NCI-H82 treated with DMSO at 0.1 percent for 48 hours (cell line): Measurements from ENCODE around the gene GPX5.
"Not testable (repeated sequence)": the region's sequence is repeated elsewhere in the genome, so short reads cannot be mapped to it uniquely, and the experiment has no call there.

ENCODE experiments used
- DNase-seq: peaks from one replicate; lab custom pipeline; 2025; ENCODE audit not compliant: unreplicated experiment; lab: John Stamatoyannopoulos, UW

Gene GPX5, protein sequence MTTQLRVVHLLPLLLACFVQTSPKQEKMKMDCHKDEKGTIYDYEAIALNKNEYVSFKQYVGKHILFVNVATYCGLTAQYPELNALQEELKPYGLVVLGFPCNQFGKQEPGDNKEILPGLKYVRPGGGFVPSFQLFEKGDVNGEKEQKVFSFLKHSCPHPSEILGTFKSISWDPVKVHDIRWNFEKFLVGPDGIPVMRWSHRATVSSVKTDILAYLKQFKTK

DNA sequence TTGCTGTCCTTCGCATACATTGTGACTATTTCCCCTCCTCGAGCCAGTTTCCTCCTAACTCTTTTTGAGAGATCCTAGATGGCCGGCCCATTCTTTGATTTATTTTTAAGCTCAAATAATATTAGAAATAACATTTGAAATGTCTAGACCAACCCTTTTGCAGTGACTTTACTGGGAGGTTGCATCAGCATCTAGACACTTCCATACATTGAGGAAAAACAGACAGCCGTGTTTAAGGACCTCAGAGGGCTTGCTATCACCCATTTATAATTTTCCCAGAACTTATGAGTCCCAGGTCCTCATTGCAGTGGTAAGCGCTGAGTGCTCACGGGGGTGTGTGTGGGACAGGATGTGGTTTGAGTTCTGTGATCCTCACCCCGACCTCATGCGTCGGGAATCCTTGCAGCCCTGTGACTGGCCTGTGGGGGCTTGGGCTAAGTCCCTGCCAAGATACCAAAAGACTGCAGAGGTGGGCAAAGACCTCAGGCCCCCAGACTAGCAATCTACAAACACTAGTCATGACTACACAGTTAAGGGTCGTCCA lies at the start of gene GPX5:
TSS of gene GPX5 (plus strand) at position 386 of the 544 bp plus-strand sequence. CDS start at position 519, 133 bp downstream.
- no peak for DNase-seq

DNA sequence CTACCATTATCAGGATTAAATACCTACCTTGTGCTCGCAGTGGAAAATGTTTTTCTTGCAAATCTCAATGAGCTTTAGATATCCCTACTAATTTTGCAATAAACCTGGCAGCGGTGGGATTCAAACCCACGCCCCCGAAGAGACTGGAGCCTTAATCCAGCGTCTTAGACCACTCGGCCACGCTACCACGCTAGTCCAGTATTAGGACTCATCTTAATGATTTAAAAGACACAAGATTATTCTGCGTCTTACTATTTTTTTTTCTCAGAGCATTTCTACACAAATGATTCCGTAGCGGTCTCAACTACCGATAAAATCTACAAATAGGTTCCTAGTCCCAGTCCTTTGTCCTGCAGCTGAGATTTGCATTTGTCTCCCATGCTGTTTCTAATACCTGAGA lies 47.2 kb upstream of the GPX5 start:
- peak; percentile 33 for DNase-seq

DNA sequence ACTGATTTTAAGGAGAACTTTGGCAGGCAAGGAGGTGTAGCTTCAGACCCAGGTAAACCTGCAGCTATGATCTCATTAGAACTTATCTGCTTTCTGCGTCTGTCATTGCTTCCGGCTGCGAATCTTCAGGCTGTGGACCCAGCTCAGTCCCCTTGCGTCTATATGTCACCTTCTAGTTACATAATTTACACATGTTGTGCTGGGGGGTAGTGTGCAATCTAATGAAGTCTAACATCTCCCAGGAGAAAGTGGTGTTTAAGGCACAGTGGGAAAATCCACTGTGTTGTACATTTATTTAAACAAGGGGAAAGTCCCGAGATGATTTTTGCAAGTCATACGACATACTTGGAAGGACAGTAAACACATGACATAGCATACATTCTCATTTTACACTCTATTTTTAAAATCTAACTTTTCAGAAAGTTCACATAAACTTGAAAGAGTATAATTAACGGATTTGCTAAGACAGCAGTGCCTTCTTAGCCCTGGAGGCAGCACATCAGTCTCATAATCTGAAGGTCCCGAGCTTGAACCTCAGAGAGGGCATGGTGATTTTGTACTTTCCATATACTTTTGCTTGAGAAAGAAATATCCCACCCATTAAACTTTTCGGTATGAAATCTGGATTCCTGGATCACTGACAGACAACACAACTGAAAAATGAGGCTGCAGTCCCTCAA lies 45.3 kb upstream of the GPX5 start:
- no peak for DNase-seq

DNA sequence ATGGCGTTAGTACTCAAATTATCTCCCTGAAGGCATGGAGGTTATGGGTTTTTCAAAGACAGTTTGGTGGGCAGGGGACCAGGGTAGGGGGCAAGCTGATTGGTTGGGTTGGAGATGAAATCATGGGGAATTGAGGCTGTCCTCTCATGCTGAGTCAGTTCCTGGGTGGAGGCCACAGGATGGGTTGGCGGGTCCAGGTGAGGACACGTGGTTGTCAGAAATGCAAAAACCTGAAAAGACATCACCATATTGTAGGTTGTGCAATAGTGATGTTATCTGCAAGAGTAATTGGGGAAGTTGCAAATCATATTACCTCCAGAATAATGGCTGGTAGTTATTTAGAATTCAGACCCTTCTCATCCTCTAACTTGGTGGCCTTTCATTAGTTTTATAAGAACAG lies 40.2 kb upstream of the GPX5 start:
- DNase-seq, result no peak

DNA sequence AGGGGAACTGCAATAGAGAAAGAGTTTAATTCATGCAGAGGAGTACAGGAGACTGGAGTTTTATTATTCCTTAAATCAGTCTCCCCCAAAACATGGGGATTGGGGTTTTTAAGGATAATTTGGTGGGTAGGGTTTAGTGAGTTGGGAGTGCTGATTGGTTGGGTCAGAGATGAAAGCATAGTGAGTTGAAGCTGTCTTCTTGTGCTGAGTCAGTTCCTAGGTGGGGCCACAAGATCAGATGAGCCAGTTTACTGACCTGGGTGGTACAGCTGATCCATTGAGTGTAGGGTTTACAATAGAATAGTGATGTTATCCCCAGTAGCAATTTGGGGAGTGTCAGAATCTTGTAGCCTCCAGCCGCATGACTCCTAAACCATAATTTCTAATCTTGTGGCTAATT lies 39.1 kb upstream of the GPX5 start:
- DNase-seq, result no peak

DNA sequence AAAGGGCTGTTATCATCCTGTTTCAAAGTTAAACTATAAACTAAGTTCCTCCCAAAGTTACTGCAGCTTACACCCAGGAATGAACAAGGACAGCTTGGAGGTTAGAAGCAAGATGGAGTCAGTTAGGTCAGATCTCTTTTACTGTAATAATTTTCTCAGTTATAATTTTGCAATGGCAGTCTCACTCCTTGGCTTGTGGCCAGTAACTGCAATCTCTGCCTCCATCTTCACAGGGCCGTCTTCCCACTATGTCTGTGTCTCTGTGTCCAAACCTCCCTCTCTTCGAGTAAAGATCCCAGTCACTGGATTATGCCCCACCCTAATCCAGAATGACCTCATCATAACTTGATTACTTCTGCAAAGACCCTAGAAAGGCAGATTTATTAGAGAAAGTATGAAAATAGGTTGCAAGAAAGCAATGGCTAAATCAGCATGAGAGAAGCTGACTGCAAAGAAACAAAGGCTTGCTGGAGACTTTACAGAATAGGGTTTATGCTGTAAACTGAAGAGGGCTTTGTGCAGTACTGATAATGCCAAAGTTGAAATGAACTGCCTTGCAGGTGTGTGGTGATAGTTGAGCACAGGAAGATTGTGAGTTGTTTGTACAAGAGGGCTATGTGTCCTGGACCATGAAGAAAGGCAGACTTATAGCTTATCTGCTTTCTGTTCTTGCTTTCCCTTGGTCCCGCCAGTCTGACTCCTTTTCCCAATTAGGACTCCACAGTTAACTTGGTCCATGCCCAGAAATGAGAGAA lies 38.5 kb upstream of the GPX5 start:
- no peak for DNase-seq

DNA sequence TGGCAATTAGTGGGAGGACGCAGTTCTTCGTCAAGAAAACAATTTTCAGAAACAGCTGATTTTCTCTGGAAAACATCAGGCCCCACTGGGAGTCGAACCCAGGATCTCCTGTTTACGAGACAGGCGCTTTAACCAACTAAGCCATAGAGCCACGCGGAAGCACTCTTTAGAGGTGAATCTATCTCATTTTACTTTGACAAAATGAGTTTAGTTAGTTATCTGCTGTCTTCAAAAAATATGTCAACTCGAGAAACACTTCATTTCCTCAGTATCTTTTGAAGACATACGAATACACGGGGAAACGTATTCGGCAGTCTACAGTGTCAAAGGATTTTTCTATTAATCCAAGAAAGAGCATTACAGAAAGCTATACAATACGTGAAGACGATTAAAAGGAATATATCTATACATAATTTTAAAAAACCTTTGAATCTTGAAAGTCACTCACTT lies 36.7 kb upstream of the GPX5 start:
- no peak for DNase-seq

DNA sequence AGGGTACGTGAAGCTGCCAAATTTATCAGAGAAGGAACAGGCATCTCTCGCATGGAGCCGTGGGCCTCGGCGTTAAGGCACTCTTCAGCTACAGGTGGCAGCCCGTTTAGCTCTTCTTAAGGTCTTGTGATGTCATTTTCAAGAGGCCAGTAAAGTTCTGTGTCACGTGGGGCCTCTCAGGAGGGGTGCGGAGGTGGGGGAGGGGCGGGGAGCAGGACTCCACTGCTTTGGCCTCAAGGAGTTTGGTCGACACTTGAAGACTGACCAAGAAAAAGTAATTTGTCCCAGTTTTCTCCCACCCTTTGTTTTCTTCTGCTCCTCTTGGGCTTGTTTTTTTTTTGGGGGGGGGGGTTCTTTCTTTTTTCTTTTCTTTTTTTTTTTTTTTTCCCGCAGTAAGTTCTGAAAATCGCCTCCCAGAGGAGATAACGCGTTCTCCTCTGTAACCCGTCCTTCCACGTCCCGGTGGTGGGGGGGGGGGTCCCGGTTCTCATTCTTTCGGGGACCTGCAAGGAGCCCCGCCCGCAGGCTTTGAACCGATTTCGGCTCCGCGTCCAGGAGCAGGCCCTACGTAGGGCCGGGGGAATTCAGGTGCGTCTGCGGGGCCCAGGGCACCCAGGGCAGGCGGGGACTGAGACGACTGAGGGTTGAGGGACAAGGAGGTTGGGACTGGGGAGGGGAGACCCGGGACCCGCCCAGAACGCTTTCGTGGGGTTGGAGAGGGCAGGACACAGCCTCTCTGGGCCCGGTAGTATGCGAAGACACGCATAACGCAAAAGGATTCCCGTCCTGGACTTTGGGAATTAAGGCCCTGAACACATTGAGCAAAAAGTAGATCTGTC lies 36.1 kb upstream of the GPX5 start:
- DNase-seq, result no peak

DNA sequence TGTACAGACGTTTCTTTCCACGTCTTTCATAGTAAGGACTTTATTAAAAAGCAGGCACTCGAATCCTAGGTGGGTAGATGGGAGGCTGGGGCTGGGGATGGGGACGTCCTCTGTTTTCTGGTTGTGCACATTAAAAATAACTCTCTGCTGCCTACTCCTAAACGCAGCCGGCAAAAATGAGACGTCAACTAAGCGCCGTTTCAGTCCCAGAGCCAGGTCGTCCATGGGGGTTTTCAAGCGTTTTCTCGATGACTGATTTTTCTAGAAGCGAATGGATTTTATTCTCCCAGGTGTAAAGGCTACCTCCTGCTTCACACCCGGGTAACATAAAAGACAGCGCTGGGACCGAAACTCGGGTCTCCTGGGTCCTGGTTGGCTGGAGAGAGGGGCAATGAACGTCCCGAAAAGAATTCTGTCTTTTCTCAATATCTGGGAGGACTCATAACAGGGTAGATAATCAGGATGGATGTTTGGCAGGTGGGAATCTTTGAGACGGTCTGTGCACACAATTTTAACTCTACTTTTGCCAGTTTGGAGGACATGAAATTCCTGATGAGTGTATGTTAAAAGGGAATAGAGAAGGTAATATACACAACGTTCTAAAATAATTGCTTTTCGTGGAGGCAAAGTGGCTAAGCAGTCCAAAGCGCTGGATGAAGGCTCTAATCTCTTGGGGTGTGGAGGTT lies 35.3 kb upstream of the GPX5 start:
- DNase-seq, result no peak

DNA sequence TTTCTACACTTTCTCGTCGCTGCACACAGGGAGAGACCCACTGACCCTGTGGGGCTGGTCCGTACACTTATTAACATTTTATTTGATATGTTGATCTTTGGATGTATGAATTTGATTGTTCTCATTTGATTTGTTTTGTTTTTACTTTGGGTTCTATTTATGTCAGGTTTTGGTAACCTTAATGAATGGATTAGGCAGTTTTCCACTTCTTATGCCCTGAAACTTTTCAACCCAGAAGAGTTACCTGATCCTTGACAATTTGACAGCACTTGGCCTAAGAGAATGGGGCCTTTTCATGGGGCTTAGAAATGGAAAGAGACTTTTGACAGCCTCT lies 33.7 kb upstream of the GPX5 start:
- DNase-seq, result no peak

DNA sequence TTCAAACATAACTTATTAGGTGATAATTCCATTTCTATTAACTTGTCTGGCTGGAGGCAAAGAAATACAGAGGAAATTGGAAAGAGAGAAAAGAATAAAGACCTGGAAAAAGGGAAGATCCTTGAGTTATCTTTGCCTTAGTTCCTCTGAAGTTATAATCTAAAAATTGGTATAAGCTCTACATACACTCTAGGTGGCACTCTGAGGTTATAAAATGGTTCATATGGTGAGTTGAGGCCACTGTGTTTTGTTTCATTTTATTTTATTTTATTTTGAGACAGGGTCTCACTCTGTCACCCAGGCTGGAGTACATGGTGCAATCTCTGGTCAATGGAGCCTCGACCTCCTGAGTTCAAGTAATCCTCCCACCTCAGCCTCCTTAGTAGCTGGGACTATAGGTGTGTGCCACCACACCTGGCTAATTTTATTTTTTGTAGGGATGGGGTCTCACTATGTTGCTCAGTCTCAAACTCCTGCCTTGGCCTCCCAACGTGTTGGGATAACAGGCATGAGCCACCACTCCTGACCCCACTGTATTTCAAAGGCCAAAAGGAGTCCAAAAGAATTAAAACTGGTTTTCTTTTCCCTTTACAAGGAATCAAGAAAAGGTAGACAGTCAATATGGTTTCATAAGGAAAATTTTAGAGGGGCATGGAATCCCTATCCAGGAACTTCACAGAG lies 29.4 kb upstream of the GPX5 start:
- no peak for DNase-seq

DNA sequence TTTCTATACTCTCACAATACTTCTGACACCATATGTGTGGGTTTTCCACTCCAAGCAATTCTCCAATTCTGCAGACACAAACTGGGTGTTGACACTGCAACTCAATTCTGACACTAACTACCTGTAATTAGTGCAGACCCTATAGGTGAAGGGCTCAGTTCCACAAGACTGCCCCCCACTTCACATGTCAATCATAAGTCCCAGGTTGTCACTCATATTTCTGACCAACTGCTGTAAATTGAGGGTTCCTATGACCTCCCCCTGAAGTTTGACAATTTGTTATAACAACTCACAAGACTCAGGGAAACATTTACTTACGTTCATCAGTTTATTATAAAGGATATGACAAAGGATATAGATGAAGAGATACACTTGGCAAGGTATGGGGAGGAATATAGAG lies 28.4 kb upstream of the GPX5 start:
- no peak for DNase-seq

DNA sequence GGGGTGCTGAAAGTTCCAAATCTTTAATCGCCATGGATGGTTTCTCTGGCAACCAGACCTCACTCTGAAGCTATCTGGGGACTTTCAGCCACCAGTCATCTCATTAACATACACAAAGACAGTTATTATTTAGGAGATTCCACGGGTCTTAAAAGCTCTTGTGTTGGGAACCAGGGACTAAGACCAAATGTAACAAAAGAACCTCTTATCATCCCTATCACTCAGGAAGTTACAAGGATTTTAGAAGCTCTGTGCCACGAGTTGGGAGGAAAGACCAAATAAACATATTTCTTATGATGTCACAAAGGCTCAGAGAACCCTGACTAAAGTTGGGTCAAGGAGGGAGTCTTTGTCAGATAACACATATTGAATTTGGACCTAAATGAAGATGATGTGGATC lies 27.8 kb upstream of the GPX5 start:
- DNase-seq, result no peak

DNA sequence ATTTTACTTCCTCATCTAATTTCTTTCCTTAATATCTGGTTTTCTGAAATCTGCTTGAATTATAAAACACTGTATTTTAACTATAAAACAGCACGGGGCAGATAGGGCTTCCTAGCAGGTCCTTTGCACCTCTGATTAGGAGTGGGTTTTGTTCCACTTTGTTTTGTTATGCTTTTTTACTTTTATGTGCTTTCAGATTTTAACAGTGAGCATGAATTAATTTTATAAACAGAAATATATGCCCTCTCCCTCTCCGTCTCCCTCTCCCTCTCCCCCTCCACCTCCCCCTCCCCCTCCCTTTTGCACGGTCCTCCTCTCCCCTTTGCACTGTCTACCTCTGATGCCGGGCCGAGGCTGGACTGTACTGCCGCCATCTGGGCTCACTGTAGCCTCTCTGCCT lies 24.4 kb upstream of the GPX5 start:
- no peak for DNase-seq

DNA sequence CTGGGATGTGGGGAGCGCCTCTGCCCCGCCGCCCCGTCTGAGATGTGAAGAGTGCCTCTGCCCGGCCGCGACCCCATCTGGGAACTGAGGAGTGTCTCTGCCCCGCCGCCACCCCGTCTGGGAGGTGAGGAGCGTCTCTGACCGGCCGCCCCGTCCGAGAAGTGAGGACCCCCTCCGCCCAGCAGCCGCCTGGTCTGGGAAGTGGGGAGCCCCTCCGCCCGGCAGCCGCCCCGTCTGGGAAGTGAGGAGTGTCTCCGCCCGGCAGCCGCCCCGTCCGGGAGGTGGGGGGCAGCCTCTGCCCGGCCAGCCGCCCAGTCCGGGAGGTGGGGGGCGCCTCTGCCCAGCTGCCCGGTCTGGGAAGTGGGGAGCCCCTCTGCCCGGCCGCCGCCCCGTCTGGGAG lies 23.5 kb upstream of the GPX5 start:
- DNase-seq, result not testable (repeated sequence)

DNA sequence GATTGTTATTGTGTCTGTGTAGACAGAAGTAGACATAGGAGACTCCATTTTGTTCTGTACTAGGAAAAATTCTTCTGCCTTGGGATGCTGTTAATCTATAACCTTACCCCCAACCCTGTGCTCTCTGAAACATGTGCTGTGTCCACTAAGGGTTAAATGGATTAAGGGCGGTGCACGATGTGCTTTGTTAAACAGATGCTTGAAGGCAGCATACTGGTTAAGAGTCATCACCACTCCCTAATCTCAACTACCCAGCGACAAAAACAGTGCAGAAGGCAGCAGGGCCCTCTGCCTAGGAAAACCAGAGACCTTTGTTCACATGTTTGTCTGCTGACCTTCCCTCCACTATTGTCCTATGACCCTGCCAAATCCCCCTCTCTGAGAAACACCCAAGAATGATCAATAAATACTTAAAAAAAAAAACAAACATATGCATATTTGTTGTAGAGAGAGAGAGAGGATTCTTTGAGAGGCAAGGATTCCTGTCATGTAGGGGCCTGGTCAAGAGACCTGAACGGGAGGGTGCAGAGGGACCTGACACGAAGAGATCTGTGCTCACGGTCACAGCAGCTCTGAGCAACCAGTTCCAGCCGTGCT lies 22.9 kb upstream of the GPX5 start:
- not testable (repeated sequence) for DNase-seq

DNA sequence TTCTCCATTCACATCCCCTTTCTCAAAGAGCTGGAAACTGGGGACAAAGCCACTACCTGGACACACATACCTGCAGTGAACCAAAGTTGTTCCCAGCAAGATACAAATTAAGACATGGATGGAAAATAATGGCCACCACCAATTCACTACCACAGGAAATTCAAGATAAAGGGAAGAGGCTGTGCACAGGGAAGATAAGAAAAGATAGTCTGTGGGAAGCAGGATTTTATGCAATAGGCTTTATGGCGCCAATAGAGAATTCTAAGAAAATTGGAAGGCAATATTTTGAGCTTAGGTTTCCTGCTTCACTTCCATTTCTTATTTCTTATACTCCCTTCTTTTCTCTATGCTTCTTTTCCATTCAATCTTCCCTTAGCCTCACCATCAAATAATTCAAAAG lies 19.9 kb upstream of the GPX5 start:
- DNase-seq, result no peak

DNA sequence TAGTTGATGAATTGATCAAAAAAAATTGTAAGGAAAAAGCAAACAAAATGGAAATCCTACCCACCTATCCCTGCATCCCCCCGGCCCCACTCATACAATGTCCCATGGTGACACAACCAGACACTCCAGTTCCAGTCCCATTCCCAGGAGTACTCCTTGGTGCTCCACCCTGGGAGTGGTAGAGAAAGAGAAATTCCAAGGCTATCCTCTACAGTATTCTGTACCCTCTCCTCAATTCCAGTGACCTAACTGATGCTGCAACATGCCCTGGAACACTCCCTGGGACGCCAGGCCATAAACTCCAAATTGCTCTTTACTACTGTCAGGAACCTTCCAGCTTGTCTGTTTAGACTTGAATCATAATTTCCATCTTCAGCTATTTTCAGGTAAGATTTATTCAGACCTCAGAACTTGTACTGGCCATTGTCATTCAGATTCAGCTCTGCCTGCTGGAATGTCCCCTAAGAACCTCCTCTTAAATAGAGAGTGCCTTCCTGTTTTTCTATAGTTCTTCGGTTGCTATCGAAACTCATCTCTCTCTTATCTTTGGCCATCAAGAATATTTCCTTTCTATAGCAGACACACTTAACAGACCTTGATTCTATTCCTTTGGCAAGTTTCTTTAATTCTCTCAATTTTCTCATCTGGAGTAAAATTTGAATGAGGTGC lies 18.7 kb upstream of the GPX5 start:
- no peak for DNase-seq
